Central memory CD4-positive, alpha-beta T cell (primary cell): Measurements from ENCODE around the gene KLB.

Experiments
- DNase-seq: peaks from one replicate; pipeline ENCODE4 v3.0.0; 2022

Gene KLB

GRCh38 chr4:39466747-39467146, 60.0 kb downstream of the KLB start:
- DNase-seq: no peak

- no peak for DNase-seq
Observed at GRCh38 chr4:39467464-39467863, 60.7 kb downstream of the KLB start.

- DNase-seq: peak; percentile 48
Observed at GRCh38 chr4:39469429-39470077, 62.8 kb downstream of the KLB start.

- no peak for DNase-seq
Observed at GRCh38 chr4:39470402-39470801, 63.7 kb downstream of the KLB start.

- DNase-seq: no peak
Observed at GRCh38 chr4:39472396-39472795, 65.7 kb downstream of the KLB start.

GRCh38 chr4:39476187-39476895, 69.6 kb downstream of the KLB start:
- no peak for DNase-seq

- no peak for DNase-seq
Observed at GRCh38 chr4:39480251-39480650, 73.5 kb downstream of the KLB start.

- no peak for DNase-seq
Observed at GRCh38 chr4:39480902-39481695, 74.4 kb downstream of the KLB start.

- no peak for DNase-seq
Observed at GRCh38 chr4:39484582-39485272, 78.0 kb downstream of the KLB start.

GRCh38 chr4:39486221-39486804, 79.6 kb downstream of the KLB start:
- DNase-seq: no peak

GRCh38 chr4:39490322-39490721, 83.6 kb downstream of the KLB start:
- DNase-seq: no peak

GRCh38 chr4:39494354-39494753, 87.6 kb downstream of the KLB start:
- no peak for DNase-seq

- DNase-seq: no peak
Observed at GRCh38 chr4:39495446-39496213, 88.9 kb downstream of the KLB start.

GRCh38 chr4:39497909-39498726, 91.4 kb downstream of the KLB start:
- DNase-seq: no peak

GRCh38 chr4:39498727-39499020, 91.9 kb downstream of the KLB start:
- no peak for DNase-seq
